K562 (cell line): ENCODE data around the gene ENTPD3. TPM values are rescaled to one million over a fixed set of nuclear protein-coding genes. Genes with fewer than 3 reads are reported as not detected.

Experiments used
- GABPA ChIP-seq: fragments of 200-800 bp; sonication (Bioruptor generic); conservative IDR thresholded peaks from 2 replicates; pipeline ENCODE4 v1.6.1; 2016; ENCODE audit warnings: low read depth, missing genetic modification characterization, missing compliant biosample characterization
- PATZ1 ChIP-seq: fragments of 250-450 bp; sonication (Bioruptor Pico); IDR thresholded peaks from 2 replicates; pipeline ENCODE4 v1.5.0; 2020; ENCODE audit warnings: mild to moderate bottlenecking, borderline replicate concordance
- POLR2AphosphoS5 ChIP-seq: IDR thresholded peaks from 2 replicates; pipeline ENCODE4 v1.6.1; 2011; ENCODE audit warnings: mild to moderate bottlenecking, low read depth, low read length, moderate library complexity; ENCODE audit not compliant: control insufficient read depth, insufficient read depth
- TAF7 ChIP-seq: fragments of 450-650 bp; IDR thresholded peaks from 2 replicates; pipeline ENCODE4 v1.6.1; 2016; ENCODE audit warnings: missing genetic modification characterization, missing compliant biosample characterization
- U2AF2 ChIP-seq: fragments of 200-400 bp; formaldehyde crosslinking; optimal IDR thresholded peaks from 2 replicates; pipeline ENCODE3; 2017; ENCODE audit warnings: low read depth, mild to moderate bottlenecking, low read length
- ZNF133 ChIP-seq: fragments of 250-450 bp; sonication (Bioruptor Pico); IDR thresholded peaks from 2 replicates; pipeline ENCODE4 v1.4.0; 2020; ENCODE audit warnings: mild to moderate bottlenecking
- ZSCAN29 ChIP-seq: fragments of 450-650 bp; IDR thresholded peaks from 2 replicates; pipeline ENCODE4 v1.6.1; 2017
- polyA plus RNA-seq, 8 experiments: library from polyadenylated mRNA; depleted of rRNA in 4 of 8; stranded (reverse) in 5 of 8; unstranded in 3 of 8; fragments of >200 nt; fragmentation: Nextera tagmentation in 2 of 8; fragmentation: Illumina TruSeq in 1 of 8; extraction: Ambion mirVana in 2 of 8; extraction: Trizol in 1 of 8; gene quantifications; 2 replicates each; pipeline versions ENCODE4 v1.2.1 to v1.2.3, GENCODE V29; 2011 to 2014; ENCODE audit warnings: inconsistent platforms in 1 of 8, missing spikeins in 1 of 8
- total RNA-seq, 7 experiments: library from RNA; depleted of rRNA in 6 of 7; stranded (reverse); fragments of >200 nt in 6 of 7; fragmentation: Illumina TruSeq in 2 of 7; extraction: Trizol in 2 of 7; gene quantifications; 2 replicates each; pipeline versions ENCODE4 v1.2.1 to v1.2.3, GENCODE V29; 2011 to 2021; ENCODE audit warnings: low replicate concordance in 1 of 7
- TF ChIP-seq, protein P1 (sequence below): sonication (generic); formaldehyde crosslinking; IDR thresholded peaks from 2 replicates; pipeline ENCODE4 v1.8.1; 2023; ENCODE audit warnings: missing genetic modification reagents, mild to moderate bottlenecking, borderline replicate concordance
- TF ChIP-seq, protein P2 (sequence below): sonication (generic); formaldehyde crosslinking; IDR thresholded peaks from 2 replicates; pipeline ENCODE4 v1.8.0; 2022; ENCODE audit warnings: mild to moderate bottlenecking, missing genetic modification reagents

Gene ENTPD3
- total and polyA plus RNA-seq, 9 of the 15 experiments (the other 6 are each of a cell fraction or from before 2014, with no cell fraction given), result 0.23 to 2.1 (median 0.58) TPM

GRCh38 chr3:40366203-40367162 lies 20.5 kb upstream of the ENTPD3 start (continued):
- TF ChIP-seq, protein P1, sequence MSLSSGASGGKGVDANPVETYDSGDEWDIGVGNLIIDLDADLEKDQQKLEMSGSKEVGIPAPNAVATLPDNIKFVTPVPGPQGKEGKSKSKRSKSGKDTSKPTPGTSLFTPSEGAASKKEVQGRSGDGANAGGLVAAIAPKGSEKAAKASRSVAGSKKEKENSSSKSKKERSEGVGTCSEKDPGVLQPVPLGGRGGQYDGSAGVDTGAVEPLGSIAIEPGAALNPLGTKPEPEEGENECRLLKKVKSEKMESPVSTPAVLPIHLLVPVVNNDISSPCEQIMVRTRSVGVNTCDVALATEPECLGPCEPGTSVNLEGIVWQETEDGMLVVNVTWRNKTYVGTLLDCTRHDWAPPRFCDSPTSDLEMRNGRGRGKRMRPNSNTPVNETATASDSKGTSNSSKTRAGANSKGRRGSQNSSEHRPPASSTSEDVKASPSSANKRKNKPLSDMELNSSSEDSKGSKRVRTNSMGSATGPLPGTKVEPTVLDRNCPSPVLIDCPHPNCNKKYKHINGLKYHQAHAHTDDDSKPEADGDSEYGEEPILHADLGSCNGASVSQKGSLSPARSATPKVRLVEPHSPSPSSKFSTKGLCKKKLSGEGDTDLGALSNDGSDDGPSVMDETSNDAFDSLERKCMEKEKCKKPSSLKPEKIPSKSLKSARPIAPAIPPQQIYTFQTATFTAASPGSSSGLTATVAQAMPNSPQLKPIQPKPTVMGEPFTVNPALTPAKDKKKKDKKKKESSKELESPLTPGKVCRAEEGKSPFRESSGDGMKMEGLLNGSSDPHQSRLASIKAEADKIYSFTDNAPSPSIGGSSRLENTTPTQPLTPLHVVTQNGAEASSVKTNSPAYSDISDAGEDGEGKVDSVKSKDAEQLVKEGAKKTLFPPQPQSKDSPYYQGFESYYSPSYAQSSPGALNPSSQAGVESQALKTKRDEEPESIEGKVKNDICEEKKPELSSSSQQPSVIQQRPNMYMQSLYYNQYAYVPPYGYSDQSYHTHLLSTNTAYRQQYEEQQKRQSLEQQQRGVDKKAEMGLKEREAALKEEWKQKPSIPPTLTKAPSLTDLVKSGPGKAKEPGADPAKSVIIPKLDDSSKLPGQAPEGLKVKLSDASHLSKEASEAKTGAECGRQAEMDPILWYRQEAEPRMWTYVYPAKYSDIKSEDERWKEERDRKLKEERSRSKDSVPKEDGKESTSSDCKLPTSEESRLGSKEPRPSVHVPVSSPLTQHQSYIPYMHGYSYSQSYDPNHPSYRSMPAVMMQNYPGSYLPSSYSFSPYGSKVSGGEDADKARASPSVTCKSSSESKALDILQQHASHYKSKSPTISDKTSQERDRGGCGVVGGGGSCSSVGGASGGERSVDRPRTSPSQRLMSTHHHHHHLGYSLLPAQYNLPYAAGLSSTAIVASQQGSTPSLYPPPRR, result no peak
- TF ChIP-seq ZSCAN29 (no peak), TAF7 (no peak), ZNF133 (CRISPR knock-in tag) (no peak), U2AF2 (no peak), POLR2AphosphoS5 (no peak), PATZ1 (CRISPR knock-in tag) (no peak; the same call in 1 of the 2 replicates), GABPA (tag) (no peak)
- TF ChIP-seq, protein P2, sequence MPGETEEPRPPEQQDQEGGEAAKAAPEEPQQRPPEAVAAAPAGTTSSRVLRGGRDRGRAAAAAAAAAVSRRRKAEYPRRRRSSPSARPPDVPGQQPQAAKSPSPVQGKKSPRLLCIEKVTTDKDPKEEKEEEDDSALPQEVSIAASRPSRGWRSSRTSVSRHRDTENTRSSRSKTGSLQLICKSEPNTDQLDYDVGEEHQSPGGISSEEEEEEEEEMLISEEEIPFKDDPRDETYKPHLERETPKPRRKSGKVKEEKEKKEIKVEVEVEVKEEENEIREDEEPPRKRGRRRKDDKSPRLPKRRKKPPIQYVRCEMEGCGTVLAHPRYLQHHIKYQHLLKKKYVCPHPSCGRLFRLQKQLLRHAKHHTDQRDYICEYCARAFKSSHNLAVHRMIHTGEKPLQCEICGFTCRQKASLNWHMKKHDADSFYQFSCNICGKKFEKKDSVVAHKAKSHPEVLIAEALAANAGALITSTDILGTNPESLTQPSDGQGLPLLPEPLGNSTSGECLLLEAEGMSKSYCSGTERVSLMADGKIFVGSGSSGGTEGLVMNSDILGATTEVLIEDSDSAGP (CRISPR knock-in tag), result no peak
